ENCODE measurements around the gene NTPCR.

NTPCR gene

DNA sequence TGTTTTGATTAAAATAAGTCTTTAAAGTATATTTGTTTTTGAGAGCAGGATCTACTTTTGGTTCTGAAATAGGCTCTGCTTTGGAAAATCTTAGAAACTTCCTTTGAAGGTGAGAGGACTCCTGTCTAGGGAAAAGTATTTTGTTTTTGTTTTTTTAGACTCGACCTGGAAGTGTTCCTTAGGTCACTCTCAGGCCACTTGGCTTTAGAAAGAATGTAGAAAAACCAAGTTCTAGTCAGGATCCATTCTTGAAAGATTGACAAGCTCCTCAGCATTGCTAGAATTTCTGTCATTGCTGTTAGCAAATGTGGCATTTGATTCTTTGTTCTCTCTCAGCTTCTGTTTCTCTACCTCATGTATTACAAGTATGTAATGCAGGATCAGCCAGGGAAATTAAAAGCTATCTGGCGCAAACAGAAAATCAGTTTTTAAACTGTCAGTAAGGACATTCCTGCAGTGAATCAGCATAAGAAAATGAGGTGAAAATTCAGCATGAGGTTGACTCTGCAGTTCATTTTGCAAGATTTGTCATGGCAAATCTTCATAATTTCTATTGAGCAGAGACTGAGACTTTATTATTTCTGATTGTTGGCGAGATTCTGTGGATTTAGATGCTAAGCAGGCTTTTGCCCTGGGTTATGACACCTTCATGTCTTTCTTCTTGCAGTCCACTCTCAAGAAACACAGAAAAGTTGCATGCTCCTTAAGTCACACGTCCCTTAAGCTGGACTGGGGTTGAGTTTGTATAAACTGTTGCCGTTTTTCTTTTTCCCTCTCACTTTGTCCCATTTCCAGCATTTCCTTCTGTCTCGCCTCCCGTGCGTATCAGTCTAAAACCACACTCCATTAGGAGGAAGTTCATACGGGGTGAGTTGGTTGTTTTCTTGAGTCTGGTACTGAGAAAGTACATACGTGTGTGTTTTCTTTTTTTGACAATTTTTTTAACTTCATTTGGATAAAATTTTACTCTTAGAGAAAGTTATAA lies 12.6 kb downstream of the NTPCR start:
- no peak for DNase-seq (ENCODE audit: low read depth)

DNA sequence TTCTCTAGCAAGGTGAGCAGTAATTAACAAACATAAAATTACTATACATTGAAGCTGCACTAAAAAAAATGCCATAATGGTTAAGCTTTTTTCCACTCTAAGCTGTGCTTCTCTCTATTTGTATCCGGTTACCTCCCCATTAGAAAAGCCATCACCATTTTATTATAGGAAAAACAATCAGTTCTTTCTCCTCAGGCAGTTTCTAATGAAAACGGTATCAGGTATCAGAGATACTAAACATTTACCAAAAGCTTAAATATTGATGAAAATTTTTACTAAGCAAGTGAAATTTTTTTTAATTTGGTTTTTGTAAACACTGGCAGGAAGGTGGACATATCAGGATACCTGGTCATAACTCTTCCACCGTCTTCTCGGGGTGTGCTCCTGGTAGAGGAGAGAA lies 14.2 kb downstream of the NTPCR start:
- no peak for DNase-seq (ENCODE audit: low read depth)

- no peak for DNase-seq (ENCODE audit: low read depth)
Measured at GRCh38 chr1:232965124-232965911, 14.9 kb downstream of the NTPCR start.

DNA sequence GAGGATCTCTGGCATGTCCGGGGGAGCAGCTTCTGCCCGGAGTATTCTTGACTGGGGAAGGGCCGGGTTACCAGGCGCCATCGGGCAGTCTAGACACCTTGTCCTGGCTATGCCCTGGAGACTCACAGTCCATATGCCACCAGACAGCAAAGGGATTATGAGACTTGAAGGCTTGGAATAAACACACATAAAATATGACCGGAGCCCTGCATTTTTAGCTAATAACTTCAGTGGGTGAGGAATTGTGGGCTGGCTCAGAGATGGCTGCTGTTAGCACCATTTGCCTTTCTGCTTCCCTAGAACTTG lies 15.5 kb downstream of the NTPCR start:
- DNase-seq (ENCODE audit: low read depth): no peak

GRCh38 chr1:232966663-232967062 lies 16.3 kb downstream of the NTPCR start:
- DNase-seq (ENCODE audit: low read depth): no peak

- DNase-seq (ENCODE audit: low read depth): no peak
Measured at GRCh38 chr1:232968391-232968790, 18.0 kb downstream of the NTPCR start.

- DNase-seq (ENCODE audit: low read depth): peak; percentile 38
Measured at GRCh38 chr1:232968965-232969364, 18.6 kb downstream of the NTPCR start.

GRCh38 chr1:232969799-232970198 lies 19.4 kb downstream of the NTPCR start:
- no peak for DNase-seq (ENCODE audit: low read depth)

DNA sequence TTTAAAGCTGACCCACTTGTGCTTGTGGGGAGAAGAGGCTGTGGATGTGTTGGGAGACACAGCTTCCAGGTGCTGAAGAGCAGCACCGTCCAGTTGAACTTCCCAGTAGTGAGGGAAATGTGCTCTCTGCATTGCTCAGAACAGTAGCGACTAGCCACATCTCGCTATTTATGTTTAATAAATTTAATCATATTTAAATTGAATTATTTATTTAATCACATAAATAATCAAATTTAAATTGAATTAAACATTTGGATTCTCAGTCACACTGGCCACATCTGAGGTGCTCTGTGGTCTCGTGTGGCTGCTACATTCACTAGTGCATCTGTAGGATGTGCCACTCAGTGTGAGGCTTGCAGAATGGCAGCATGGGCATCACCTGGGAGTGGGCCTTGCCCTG lies 20.1 kb downstream of the NTPCR start:
- no peak for DNase-seq (ENCODE audit: low read depth)

DNA sequence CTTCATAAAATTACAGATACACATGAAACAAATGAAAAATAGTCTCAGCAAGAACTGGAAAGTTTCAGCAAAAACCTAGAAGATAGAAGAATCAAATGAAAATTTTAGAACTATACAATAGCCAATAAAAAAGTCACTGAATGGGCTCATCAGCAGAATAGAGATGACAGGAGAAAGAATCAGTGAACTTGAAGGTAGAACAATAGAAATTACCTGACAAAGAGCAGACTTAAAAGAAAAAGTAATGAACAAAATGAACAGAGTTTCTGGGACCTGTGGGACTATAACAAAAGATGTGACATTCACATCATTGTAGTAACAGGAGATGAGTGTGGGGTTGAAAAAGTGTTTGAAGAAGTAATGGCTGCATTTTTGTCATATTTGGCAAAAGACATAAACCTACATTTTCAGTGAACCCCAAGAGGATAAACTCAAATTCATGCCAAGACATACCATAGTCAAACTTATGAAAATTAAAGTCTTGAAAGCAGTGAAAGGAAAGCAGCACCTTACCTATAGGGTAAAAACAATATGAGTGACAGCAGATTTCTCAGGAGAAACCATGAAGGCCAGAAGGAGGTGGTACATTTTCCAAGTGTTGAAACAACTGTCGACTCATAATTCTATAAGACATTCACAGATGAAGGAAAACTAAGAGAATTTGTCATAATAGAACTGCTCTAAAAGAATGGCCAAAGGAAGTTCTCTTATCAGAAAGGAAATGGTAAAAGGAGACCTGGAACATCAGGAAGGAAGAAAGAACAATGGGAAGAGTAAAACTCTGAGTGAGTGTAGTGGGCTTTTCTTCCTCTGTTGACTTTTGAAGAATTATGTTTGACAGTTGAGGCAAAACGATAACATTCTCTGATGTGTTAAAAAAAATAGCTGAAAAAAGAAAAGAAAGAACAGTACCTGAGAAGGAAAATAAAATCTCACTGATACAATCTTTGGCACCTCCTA lies 23.5 kb downstream of the NTPCR start:
- DNase-seq (ENCODE audit: low read depth): no peak

GRCh38 chr1:232974971-232975370 lies 24.6 kb downstream of the NTPCR start:
- no peak for DNase-seq (ENCODE audit: low read depth)

DNA sequence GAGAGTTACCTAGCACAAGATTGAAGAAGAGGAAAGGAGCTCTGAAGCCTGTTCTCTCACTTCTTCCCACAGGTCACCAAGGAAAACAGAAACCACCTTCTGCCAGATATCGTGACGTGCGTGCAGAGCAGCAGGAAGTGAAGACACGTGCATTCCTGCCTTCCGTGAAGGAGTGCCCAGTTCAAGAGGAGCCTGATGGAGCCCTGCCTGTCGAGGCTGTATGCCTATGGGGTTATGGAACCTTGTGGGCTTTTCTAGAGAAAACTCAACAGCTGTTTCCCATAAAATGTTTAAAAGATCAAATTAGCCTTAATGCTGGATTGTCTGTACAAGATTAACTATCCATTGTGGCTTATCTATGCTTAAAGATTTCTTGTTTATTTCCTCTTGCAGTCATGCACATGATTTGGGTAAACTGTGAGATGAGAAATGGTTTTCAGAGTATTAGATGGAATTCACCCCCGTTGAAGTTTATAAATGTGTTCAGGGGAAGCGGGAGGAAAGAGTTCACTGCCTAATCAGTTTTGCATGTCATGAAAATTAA lies 27.8 kb downstream of the NTPCR start:
- DNase-seq (ENCODE audit: low read depth): no peak

DNA sequence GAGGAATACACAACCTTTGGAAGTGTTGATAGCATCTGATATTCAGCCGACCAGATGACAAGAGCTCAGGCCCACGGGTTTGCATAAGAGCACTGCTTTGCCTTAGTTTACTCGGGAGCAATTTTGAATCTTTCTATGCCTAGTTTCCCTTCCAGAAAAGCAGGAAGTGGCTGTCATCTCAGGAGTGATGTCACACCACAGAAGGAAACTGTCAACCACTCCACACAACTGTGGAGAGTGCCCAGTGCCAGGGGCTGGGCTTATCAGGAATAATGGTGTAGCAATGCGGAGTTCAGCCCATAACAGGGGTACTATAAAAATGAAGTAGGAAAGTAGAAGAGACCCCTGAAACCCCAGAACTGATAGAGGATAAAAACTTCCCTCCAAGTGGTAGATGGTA lies 28.4 kb downstream of the NTPCR start:
- DNase-seq (ENCODE audit: low read depth): no peak

GRCh38 chr1:232979558-232979957 lies 29.1 kb downstream of the NTPCR start:
- no peak for DNase-seq (ENCODE audit: low read depth)

DNA sequence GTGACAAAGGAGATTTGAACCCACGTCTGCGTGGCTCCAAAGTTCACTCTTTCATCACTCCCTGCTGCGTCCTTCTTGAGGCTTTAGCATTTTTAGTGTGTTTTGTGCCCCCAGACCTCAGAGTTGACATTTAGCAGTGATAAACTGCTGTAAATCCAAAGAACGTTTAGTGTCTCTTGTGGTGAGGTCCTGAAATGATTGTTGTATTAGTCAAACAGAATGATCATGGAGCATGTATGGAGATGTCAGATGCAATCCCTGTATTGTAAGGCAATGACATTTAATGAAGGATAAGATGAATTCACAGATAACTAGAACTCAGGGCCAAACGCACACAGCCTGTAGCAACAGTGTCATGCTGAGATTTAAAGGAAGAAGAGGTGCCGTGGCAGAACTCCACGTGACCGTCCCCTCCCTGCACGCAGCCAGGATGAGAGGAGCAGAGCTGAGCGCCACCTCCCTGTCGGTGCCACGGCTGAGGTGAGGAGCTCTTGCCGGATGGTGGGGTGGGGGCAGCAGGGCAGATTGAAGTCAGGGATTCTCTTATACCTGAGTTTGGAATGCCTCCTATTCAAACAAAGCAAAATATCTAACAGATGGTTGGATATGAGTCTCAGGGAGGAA lies 30.1 kb downstream of the NTPCR start:
- DNase-seq (ENCODE audit: low read depth): no peak

DNA sequence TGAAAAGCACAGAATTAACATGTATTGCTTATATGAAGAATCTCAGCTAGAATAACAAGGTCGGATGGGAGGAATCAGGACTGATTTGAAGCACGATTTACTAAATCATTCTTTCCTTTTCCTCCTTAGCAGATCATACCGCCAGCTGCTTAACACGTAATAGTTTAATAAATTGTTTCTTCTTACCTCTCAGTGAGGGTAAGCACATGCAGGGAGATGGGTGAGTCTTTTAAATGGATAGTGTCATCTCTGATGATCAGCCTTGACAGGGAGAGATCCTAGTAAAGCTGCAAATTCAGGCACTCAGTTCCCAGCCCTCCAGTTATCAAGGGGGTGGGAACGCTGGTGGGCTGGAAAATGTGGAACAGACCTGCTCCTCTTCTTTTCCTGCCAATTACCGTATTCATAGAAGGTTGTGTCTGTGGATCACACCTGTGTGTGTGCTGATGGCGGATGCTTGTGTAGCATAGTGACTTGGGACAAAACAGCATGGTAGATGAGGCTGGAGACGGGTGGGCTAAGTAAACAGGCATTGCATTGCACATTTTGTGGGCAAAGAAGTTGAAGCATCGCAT lies 30.7 kb downstream of the NTPCR start:
- DNase-seq (ENCODE audit: low read depth): no peak

DNA sequence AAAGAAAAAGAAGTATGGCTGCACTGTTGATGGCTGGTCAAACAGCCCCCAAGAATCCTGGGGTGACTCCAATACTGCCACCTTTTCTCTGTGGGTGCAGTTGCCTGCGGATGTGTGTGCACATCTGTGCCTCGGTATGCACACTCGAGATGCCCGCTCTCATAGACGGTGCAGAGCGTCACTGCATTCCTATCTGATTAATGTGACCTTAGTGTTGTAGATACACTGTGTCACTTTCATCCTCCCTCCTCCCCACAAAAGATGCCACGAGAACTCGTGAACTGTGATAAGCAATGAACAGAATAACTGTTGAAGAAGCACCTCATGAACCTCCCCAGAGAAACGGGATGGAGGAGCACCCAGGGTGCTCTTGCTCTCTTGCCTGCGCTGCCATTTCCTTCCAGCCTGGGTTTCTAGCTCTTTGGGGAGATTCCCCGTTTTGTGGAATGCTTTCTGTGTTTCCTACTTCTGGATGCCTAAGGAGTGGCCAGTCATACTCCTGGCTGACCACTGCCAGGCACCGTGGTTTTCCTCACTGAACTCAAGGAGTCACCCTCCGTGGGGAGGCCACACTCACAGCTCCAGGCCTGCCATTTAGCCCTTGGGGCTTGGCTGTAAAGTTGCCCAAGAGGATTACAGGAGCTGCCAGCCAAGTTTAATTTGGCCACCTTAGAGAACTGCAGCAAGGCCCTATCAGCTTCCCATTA lies 32.0 kb downstream of the NTPCR start:
- peak; percentile 4 for DNase-seq (ENCODE audit: low read depth)

DNA sequence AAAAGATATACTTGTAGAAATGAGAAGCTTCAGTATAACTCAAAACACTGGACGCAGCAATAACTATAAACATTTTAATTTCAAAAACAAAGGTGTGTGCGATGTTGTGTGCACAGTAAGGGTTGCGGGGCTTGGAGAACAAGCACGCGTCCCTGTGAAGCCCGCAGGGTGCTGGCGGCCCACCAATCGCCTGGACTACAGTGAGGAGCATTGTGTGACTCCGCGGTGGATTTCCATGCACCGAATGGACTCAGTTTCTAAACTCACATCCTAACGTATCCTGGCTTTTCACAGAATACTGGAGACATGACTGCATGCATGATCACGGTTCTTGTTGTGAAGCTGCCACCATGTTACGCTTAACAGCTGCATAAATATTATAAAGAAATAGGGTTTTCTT lies 33.0 kb downstream of the NTPCR start:
- DNase-seq (ENCODE audit: low read depth): no peak

DNA sequence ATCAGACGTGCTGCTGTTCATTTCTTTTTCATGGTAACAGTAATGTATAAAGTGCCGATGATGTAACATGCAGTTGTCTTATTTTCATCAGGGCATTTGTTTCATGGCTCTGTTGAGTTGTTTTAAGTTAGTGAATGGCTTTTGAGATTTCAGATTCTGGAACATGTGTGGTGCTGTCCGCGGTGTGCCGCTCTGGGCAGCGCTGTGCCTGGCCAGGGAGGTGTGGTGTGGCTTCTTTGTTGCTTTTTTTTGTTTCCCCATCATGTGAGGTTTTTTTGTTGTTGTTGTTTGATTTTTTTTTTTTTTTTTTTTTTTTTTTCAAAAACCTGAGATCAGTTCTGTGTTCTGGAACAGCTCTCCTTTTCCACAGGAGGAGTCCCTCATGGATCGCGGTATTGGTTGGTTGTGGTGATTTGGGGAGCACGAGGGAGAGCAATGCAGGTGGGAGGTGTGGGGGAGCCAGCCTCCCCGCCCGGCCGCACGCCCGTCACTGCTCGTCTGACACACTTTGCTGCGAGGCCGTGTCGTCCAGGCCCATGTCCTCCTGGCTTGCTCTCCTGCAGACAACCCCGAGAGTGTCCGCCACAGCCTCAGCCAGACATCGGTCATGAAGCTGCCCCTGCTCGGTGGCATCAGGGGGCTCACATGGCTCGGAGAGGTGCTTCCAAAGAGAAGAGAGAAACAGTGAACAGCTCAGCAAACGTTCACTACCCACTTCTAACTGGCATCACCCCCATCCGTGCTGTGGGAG lies 33.6 kb downstream of the NTPCR start:
- DNase-seq (ENCODE audit: low read depth): no peak

Measured in stromal cell of bone marrow (primary cell).